Activated naive CD8-positive, alpha-beta T cell (primary cell): ENCODE results near the gene CAV2.

Experiments
- H3K27ac Mint-ChIP-seq: one replicate; pipeline ENCODE4 v1.8.0; 2021; ENCODE audit warnings: mixed read lengths
- H3K27me3 Mint-ChIP-seq: one replicate; pipeline ENCODE4 v1.8.0; 2021; ENCODE audit warnings: mixed read lengths
- H3K36me3 Mint-ChIP-seq: one replicate; pipeline ENCODE4 v1.8.0; 2021; ENCODE audit warnings: mixed read lengths
- H3K4me1 Mint-ChIP-seq: one replicate; pipeline ENCODE4 v1.8.0; 2021; ENCODE audit warnings: low read depth, mixed read lengths
- H3K4me3 Mint-ChIP-seq: one replicate; pipeline ENCODE4 v1.8.0; 2021; ENCODE audit warnings: mild to moderate bottlenecking, mixed read lengths
- H3K9me3 Mint-ChIP-seq: one replicate; pipeline ENCODE4 v1.8.0; 2021; ENCODE audit warnings: low read depth, mixed read lengths

CAV2 gene

GRCh38 chr7:116525298-116525912 is 25.9 kb downstream of the CAV2 start:
- peaks cover 23% of the 10 kb centered on the region for H3K4me1 Mint-ChIP-seq
- H3K27me3 Mint-ChIP-seq = peaks cover 40% of the 10 kb centered on the region
- H3K27ac Mint-ChIP-seq = no peak overlapping the region
- no peaks in the 10 kb centered on the region for H3K9me3 Mint-ChIP-seq
- peak overlapping the region; percentile 88 for H3K4me3 Mint-ChIP-seq
- H3K36me3 Mint-ChIP-seq = no peaks in the 10 kb centered on the region

GRCh38 chr7:116525913-116526861 is 26.6 kb downstream of the CAV2 start:
- Mint-ChIP-seq H3K27ac (no peak overlapping the region), H3K36me3 (no peaks in the 10 kb centered on the region), H3K9me3 (no peaks in the 10 kb centered on the region), H3K4me3 (peak overlapping the region; percentile 88), H3K4me1 (peaks cover 23% of the 10 kb centered on the region), H3K27me3 (peaks cover 42% of the 10 kb centered on the region)

- Mint-ChIP-seq H3K27me3 (peaks cover 41% of the 10 kb centered on the region), H3K4me3 (peak overlapping the region; percentile 80), H3K4me1 (peaks cover 23% of the 10 kb centered on the region), H3K9me3 (no peaks in the 10 kb centered on the region), H3K36me3 (no peaks in the 10 kb centered on the region), H3K27ac (no peak overlapping the region)
Observed at GRCh38 chr7:116526897-116527296, 27.4 kb downstream of the CAV2 start.

GRCh38 chr7:116527521-116527920 is 28.0 kb downstream of the CAV2 start:
- no peak overlapping the region for H3K4me3 Mint-ChIP-seq
- H3K27ac Mint-ChIP-seq = no peak overlapping the region
- no peaks in the 10 kb centered on the region for H3K36me3 Mint-ChIP-seq
- no peaks in the 10 kb centered on the region for H3K9me3 Mint-ChIP-seq
- peaks cover 23% of the 10 kb centered on the region for H3K4me1 Mint-ChIP-seq
- peaks cover 41% of the 10 kb centered on the region for H3K27me3 Mint-ChIP-seq

- Mint-ChIP-seq H3K4me3 (no peak overlapping the region), H3K27me3 (peaks cover 39% of the 10 kb centered on the region), H3K27ac (no peak overlapping the region), H3K36me3 (no peaks in the 10 kb centered on the region), H3K4me1 (peaks cover 22% of the 10 kb centered on the region), H3K9me3 (no peaks in the 10 kb centered on the region)
Observed at GRCh38 chr7:116528008-116528789, 28.7 kb downstream of the CAV2 start.

- Mint-ChIP-seq H3K27ac (no peak overlapping the region), H3K4me3 (no peak overlapping the region), H3K36me3 (no peaks in the 10 kb centered on the region), H3K4me1 (peaks cover 20% of the 10 kb centered on the region), H3K27me3 (peaks cover 30% of the 10 kb centered on the region), H3K9me3 (no peaks in the 10 kb centered on the region)
Observed at GRCh38 chr7:116529250-116529649, 29.7 kb downstream of the CAV2 start.

GRCh38 chr7:116530107-116530820 is 30.7 kb downstream of the CAV2 start:
- Mint-ChIP-seq H3K27ac (no peak overlapping the region), H3K36me3 (no peaks in the 10 kb centered on the region), H3K27me3 (peaks cover 27% of the 10 kb centered on the region), H3K9me3 (no peaks in the 10 kb centered on the region), H3K4me1 (peaks cover 11% of the 10 kb centered on the region), H3K4me3 (no peak overlapping the region)

- Mint-ChIP-seq H3K4me3 (no peak overlapping the region), H3K27me3 (peaks cover 17% of the 10 kb centered on the region), H3K4me1 (no peaks in the 10 kb centered on the region), H3K27ac (no peak overlapping the region), H3K9me3 (no peaks in the 10 kb centered on the region), H3K36me3 (no peaks in the 10 kb centered on the region)
Observed at GRCh38 chr7:116532102-116532688, 32.7 kb downstream of the CAV2 start.

GRCh38 chr7:116534790-116535189 is 35.3 kb downstream of the CAV2 start:
- H3K36me3 Mint-ChIP-seq = peaks cover 2% of the 10 kb centered on the region
- H3K27ac Mint-ChIP-seq = no peak overlapping the region
- H3K4me1 Mint-ChIP-seq = no peaks in the 10 kb centered on the region
- no peak overlapping the region for H3K4me3 Mint-ChIP-seq
- peaks cover 3% of the 10 kb centered on the region for H3K9me3 Mint-ChIP-seq
- H3K27me3 Mint-ChIP-seq = peaks cover 17% of the 10 kb centered on the region

GRCh38 chr7:116535416-116535815 is 35.9 kb downstream of the CAV2 start:
- Mint-ChIP-seq H3K4me1 (no peaks in the 10 kb centered on the region), H3K4me3 (no peak overlapping the region), H3K27me3 (peaks cover 17% of the 10 kb centered on the region), H3K36me3 (peaks cover 2% of the 10 kb centered on the region), H3K9me3 (peaks cover 3% of the 10 kb centered on the region), H3K27ac (no peak overlapping the region)

- Mint-ChIP-seq H3K27me3 (peaks cover 13% of the 10 kb centered on the region), H3K36me3 (peaks cover 2% of the 10 kb centered on the region), H3K4me3 (no peak overlapping the region), H3K4me1 (no peaks in the 10 kb centered on the region), H3K27ac (no peak overlapping the region), H3K9me3 (peaks cover 3% of the 10 kb centered on the region)
Observed at GRCh38 chr7:116538138-116538537, 38.6 kb downstream of the CAV2 start.

GRCh38 chr7:116539879-116540278 is 40.3 kb downstream of the CAV2 start:
- peaks cover 3% of the 10 kb centered on the region for H3K9me3 Mint-ChIP-seq
- H3K4me1 Mint-ChIP-seq = no peaks in the 10 kb centered on the region
- H3K27ac Mint-ChIP-seq = no peak overlapping the region
- H3K4me3 Mint-ChIP-seq = no peak overlapping the region
- H3K36me3 Mint-ChIP-seq = peaks cover 2% of the 10 kb centered on the region
- H3K27me3 Mint-ChIP-seq = peaks cover 14% of the 10 kb centered on the region

- Mint-ChIP-seq H3K4me3 (no peak overlapping the region), H3K36me3 (peaks cover 2% of the 10 kb centered on the region), H3K4me1 (no peaks in the 10 kb centered on the region), H3K27me3 (peaks cover 14% of the 10 kb centered on the region), H3K9me3 (peaks cover 3% of the 10 kb centered on the region), H3K27ac (no peak overlapping the region)
Observed at GRCh38 chr7:116540743-116541142, 41.2 kb downstream of the CAV2 start.

GRCh38 chr7:116541951-116542350 is 42.4 kb downstream of the CAV2 start:
- Mint-ChIP-seq H3K9me3 (peaks cover 3% of the 10 kb centered on the region), H3K36me3 (peaks cover 2% of the 10 kb centered on the region), H3K27me3 (peaks cover 14% of the 10 kb centered on the region)

More at GRCh38 chr7:116541951-116542350, 42.4 kb downstream of the CAV2 start:
- Mint-ChIP-seq H3K4me1 (no peaks in the 10 kb centered on the region), H3K27ac (no peak overlapping the region), H3K4me3 (no peak overlapping the region)
